Measurements from ENCODE around the gene GMEB2. TPM values are rescaled to one million over a fixed set of nuclear protein-coding genes. Genes with fewer than 3 reads are reported as not detected.

The GMEB2 gene
- total RNA-seq, 2 donors from 2014 or later: 11.5 to 14.8 TPM

GRCh38 chr20:63659370-63659769 lies 32.5 kb upstream of the GMEB2 start:
- no peaks in the 10 kb centered on the region for H3K27me3 ChIP-seq
- TF ChIP-seq CTCF (IDR thresholded peaks at IDR 0.05): no peak
- intact Hi-C loops (cut with DNase I): no loop called here
- H3K4me3 ChIP-seq: peak overlapping the region; percentile 69
- no peaks in the 10 kb centered on the region for H3K9me3 ChIP-seq
- H3K36me3 ChIP-seq: no peaks in the 10 kb centered on the region
- DNase-seq: no peak
- H3K27ac ChIP-seq: peak overlapping the region; percentile 59
- H3K4me1 ChIP-seq: peaks cover 9% of the 10 kb centered on the region
- H3K9ac ChIP-seq (ENCODE audit: low read depth in 2 of 2, low read length in 2 of 2): peak overlapping the region in 1 of 2 donors; percentile 88

DNA sequence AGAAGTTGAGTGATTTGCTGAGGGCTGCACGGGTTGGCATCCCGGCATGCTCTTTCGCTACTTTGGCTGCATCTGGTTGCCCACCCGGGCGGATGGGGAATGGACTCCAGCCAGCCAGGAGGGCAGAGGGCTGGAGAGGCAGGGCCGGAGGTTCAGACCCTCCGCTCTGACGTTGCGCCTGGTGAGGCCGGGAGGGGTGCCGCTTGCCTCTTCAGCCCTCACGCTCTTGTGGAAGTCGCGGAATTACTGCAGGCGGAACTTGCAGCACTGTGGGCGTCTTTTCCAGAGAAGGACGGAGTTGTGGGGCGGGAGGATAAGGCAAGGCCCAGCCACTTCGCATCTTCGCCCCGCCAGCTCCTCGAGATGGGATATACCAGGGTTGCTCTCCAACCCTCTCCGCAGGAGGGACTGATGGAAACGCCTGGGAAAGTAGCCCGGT lies 31.9 kb upstream of the GMEB2 start:
- peak overlapping the region; percentile 63 to 88 for H3K9ac ChIP-seq (ENCODE audit: low read depth in 2 of 2, low read length in 2 of 2)
- H3K27ac ChIP-seq: peak overlapping the region; percentile 59
- intact Hi-C loops (cut with DNase I): no loop called here
- TF ChIP-seq CTCF (IDR thresholded peaks at IDR 0.05): no peak
- no peak for DNase-seq
- H3K36me3 ChIP-seq: no peaks in the 10 kb centered on the region
- H3K9me3 ChIP-seq: no peaks in the 10 kb centered on the region
- H3K4me3 ChIP-seq: peak overlapping the region; percentile 69
- no peaks in the 10 kb centered on the region for H3K27me3 ChIP-seq
- H3K4me1 ChIP-seq: peaks cover 9% of the 10 kb centered on the region

GRCh38 chr20:63657937-63658748 lies 31.2 kb upstream of the GMEB2 start, which contains the start of gene RTEL1:
RTEL1 (plus strand) TSS chr20:63658312; CDS start chr20:63659403, 1,091 bp downstream.
- no peak for TF ChIP-seq CTCF (IDR thresholded peaks at IDR 0.05)
- H3K9me3 ChIP-seq: no peaks in the 10 kb centered on the region
- peak within 1 kb of the TSS; percentile 59 for H3K27ac ChIP-seq
- DNase-seq: peak; percentile 93
- H3K9ac ChIP-seq (ENCODE audit: low read depth in 2 of 2, low read length in 2 of 2): peak within 1 kb of the TSS; percentile 72 to 88
- no peaks in the 10 kb centered on the region for H3K27me3 ChIP-seq
- H3K4me1 ChIP-seq: peaks cover 9% of the 10 kb centered on the region
- intact Hi-C loops (cut with DNase I): no loop called here
- peak within 1 kb of the TSS; percentile 69 for H3K4me3 ChIP-seq
- no peaks in the 10 kb centered on the region for H3K36me3 ChIP-seq

DNA sequence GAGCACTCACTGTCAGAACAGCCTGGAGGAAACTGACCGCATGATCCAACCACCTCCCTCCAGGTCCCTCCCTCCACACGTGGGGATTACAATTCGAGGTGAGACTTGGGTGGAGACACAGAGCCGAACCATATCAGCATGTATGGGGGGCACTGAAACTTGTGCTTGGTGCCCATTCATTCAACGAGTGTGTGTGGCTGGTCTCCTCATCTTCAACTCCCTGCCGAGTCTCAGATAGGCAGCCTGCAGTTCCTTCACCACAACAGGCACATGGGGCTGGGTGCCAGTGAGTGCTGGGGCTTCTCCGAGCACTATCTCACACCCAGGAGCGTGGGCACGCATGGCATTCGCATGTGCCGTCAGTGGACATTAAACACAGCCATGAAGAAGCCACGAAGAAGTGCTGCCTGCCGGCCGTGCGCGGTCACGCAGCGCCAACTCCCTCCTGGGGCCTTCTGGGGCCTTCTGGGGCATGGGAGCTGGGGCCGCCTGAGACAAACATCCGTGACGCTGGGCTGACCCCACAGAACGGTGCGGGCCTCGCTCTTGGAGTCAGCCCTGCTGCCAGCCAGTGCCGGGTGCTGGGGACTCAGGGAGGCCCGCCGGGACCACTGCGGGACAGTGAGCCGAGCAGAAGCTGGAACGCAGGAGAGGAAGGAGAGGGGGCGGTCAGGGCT lies 30.5 kb upstream of the GMEB2 start:
- peaks cover 5% of the 10 kb centered on the region for H3K27me3 ChIP-seq
- H3K27ac ChIP-seq: peak overlapping the region; percentile 59
- peaks cover 9% of the 10 kb centered on the region for H3K4me1 ChIP-seq
- no peaks in the 10 kb centered on the region for H3K36me3 ChIP-seq
- H3K4me3 ChIP-seq: peak overlapping the region; percentile 69
- no peak for TF ChIP-seq CTCF (IDR thresholded peaks at IDR 0.05)
- H3K9me3 ChIP-seq: no peaks in the 10 kb centered on the region
- DNase-seq: no peak
- H3K9ac ChIP-seq (ENCODE audit: low read depth in 2 of 2, low read length in 2 of 2): peak overlapping the region in 1 of 2 donors; percentile 72
- intact Hi-C loops (cut with DNase I): no loop called here

DNA sequence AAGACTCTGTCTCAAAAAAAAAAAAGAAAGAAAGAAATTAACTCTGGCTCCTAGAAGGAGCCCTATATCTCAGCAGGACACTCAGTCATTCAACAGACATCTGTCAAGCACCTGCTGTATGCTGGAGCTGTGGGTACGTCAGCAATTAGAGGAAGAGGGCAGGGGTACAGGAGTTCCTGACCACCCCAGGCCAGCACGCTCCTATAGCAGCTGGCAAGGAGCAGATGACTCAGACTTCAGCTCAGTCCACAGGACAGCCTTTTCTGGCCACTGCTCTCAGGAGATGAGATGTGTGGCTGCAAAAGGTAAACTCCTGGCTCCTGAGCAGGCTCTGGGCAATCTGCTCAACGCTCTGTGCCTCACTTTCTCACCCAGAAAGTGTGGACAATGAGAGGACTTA lies 29.6 kb upstream of the GMEB2 start:
- no peak for TF ChIP-seq CTCF (IDR thresholded peaks at IDR 0.05)
- no peak overlapping the region for H3K4me3 ChIP-seq
- peaks cover 9% of the 10 kb centered on the region for H3K4me1 ChIP-seq
- peaks cover 14% of the 10 kb centered on the region for H3K27me3 ChIP-seq
- intact Hi-C loops (cut with DNase I): no loop called here
- H3K9me3 ChIP-seq: no peaks in the 10 kb centered on the region
- DNase-seq: no peak
- no peak overlapping the region for H3K27ac ChIP-seq
- no peak overlapping the region for H3K9ac ChIP-seq (ENCODE audit: low read depth in 2 of 2, low read length in 2 of 2)
- H3K36me3 ChIP-seq: no peaks in the 10 kb centered on the region

All from colonic mucosa (tissue), 4 donors.